GM21717 (cell line): Measurements from ENCODE around the gene DYRK2.

ENCODE experiments used
- ATAC-seq: cut with Tn5 transposase; IDR thresholded peaks from one replicate; pipeline ENCODE4 v1.9.1; 2021; ENCODE audit warnings: mild to moderate bottlenecking, moderate library complexity; ENCODE audit not compliant: unreplicated experiment

DYRK2 gene

GRCh38 chr12:67648521-67649260 lies at the start of gene DYRK2:
Gene DYRK2 (plus strand): TSS chr12:67648745. CDS start chr12:67649134, 389 bp downstream.
- peak; percentile 46 for ATAC-seq

GRCh38 chr12:67599691-67600090 lies 48.9 kb upstream of the DYRK2 start:
- ATAC-seq: no peak

GRCh38 chr12:67601126-67601525 lies 47.4 kb upstream of the DYRK2 start:
- no peak for ATAC-seq

- ATAC-seq: no peak
Measured at GRCh38 chr12:67609226-67609870, 39.2 kb upstream of the DYRK2 start.

GRCh38 chr12:67613040-67613439 lies 35.5 kb upstream of the DYRK2 start:
- ATAC-seq: no peak

- ATAC-seq: no peak
Measured at GRCh38 chr12:67617629-67618028, 30.9 kb upstream of the DYRK2 start.

- ATAC-seq: no peak
Measured at GRCh38 chr12:67618303-67618702, 30.2 kb upstream of the DYRK2 start.

- ATAC-seq: no peak
Measured at GRCh38 chr12:67621112-67621511, 27.4 kb upstream of the DYRK2 start.

- ATAC-seq: no peak
Measured at GRCh38 chr12:67621926-67622325, 26.6 kb upstream of the DYRK2 start.

- no peak for ATAC-seq
Measured at GRCh38 chr12:67623259-67623658, 25.3 kb upstream of the DYRK2 start.

GRCh38 chr12:67624355-67624754 lies 24.2 kb upstream of the DYRK2 start:
- no peak for ATAC-seq

- ATAC-seq: no peak
Measured at GRCh38 chr12:67625004-67625403, 23.5 kb upstream of the DYRK2 start.

GRCh38 chr12:67626156-67626555 lies 22.4 kb upstream of the DYRK2 start:
- no peak for ATAC-seq

- peak; percentile 98 for ATAC-seq
Measured at GRCh38 chr12:67630373-67631088, 18.0 kb upstream of the DYRK2 start.

GRCh38 chr12:67632005-67632404 lies 16.5 kb upstream of the DYRK2 start:
- ATAC-seq: no peak

GRCh38 chr12:67633024-67633610 lies 15.4 kb upstream of the DYRK2 start:
- ATAC-seq: no peak

- ATAC-seq: no peak
Measured at GRCh38 chr12:67633708-67634107, 14.8 kb upstream of the DYRK2 start.

GRCh38 chr12:67634303-67634761 lies 14.2 kb upstream of the DYRK2 start:
- ATAC-seq: no peak

GRCh38 chr12:67637718-67638117 lies 10.8 kb upstream of the DYRK2 start:
- no peak for ATAC-seq

GRCh38 chr12:67638694-67639093 lies 9.9 kb upstream of the DYRK2 start:
- ATAC-seq: no peak

- ATAC-seq: no peak
Measured at GRCh38 chr12:67640863-67641262, 7.7 kb upstream of the DYRK2 start.
